Esophagus squamous epithelium (tissue), 4 donors: ENCODE measurements around the gene GAS7.

Experiments
- POLR2A ChIP-seq, 4 donors: fragments of 450-650 bp; IDR thresholded peaks; one replicate each; pipeline ENCODE4 v1.6.1; 2017; ENCODE audit warnings: antibody characterized with exemption in 4 of 4, mild to moderate bottlenecking in 4 of 4, moderate library complexity in 3 of 4
- TF ChIP-seq, protein P1 (sequence below), 6 experiments: fragments of 450-650 bp in 4 of 6; fragments of 200-600 bp in 2 of 6; sonication (generic) in 2 of 6; IDR thresholded peaks; one replicate each; pipeline ENCODE4 v1.5.1; 2016 to 2019; ENCODE audit warnings: antibody characterized with exemption in 6 of 6, mild to moderate bottlenecking in 4 of 6, moderate library complexity in 4 of 6

DNA sequence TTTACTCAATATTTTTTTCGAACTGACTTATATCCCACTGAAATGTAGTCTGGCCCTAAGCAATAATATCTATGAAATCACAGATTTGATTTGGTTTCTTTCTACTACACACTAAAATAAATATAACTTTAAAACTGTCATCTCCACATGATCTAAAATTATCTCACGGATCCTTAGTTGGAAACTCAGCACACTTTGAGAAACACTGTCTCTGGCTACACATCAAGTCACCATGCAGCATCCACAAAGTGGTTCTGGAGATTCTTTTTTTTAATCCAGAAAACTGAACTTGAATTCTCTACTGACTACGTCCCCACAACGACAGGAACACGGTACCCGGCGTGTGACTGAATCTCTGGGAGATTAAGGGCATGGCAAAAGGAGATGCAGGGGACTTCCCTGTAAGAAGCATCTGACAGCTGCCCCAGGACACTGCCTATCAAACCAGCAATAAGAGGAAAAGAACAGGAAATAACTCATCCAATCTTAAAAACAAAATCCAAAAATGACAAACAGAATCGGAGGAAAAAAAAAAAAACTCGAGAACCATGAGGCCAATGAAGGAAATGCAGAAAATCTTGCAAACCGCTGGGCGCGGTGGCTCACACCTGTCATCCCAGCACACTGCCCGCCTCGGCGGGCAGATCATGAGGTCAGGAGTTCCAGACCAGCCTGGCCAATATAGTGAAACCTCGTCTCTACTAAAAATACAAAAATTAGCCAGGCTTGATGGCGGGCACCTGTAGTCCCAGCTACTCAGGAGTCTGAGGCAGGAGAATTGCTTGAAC lies 152.3 kb downstream of the GAS7 start:
- TF ChIP-seq, protein P1, sequence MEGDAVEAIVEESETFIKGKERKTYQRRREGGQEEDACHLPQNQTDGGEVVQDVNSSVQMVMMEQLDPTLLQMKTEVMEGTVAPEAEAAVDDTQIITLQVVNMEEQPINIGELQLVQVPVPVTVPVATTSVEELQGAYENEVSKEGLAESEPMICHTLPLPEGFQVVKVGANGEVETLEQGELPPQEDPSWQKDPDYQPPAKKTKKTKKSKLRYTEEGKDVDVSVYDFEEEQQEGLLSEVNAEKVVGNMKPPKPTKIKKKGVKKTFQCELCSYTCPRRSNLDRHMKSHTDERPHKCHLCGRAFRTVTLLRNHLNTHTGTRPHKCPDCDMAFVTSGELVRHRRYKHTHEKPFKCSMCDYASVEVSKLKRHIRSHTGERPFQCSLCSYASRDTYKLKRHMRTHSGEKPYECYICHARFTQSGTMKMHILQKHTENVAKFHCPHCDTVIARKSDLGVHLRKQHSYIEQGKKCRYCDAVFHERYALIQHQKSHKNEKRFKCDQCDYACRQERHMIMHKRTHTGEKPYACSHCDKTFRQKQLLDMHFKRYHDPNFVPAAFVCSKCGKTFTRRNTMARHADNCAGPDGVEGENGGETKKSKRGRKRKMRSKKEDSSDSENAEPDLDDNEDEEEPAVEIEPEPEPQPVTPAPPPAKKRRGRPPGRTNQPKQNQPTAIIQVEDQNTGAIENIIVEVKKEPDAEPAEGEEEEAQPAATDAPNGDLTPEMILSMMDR (IDR thresholded peaks at IDR 0.05), result no peak
- TF ChIP-seq POLR2A (IDR thresholded peaks at IDR 0.05), result no peak
